ENCODE measurements around the gene EIF2S2.

The EIF2S2 gene

DNA sequence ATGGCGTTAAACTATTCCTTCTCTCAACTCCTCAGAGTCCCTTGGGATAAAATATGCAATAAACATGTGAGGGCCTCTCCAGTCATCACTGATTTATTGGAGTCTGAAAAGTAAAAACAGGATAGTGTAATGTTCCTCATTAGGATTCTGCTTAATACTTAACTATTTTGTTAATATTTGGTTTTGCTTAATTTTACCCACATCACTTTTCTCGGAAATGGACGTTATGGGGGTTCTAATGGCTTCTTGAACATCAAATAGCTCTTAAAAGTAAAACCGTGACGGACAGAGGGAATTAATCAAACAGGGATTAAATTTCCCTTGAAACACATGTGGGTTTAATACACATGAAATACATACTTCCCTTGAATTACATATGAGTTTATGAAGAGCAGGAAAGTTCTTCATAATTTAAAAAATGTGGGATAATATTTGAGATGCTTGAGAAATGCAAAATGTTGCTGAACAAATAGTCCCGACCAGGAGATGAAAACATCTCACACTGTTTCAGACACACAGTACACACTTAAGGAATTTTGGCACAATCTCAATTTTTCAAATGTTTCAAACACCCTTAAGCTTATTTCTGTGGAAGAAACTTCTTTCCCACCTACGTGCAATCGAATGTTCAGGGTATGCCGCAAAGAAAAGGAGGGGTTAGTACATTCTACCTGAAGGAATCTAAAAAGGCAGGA is 38.4 kb upstream of the EIF2S2 start:
- Histone ChIP-seq H3K27ac (replicated peaks) (no peak overlapping the region), H3K4me3 (replicated peaks; ENCODE audit: insufficient read depth, low read length) (no peak overlapping the region), H3K27me3 (ENCODE audit: insufficient read depth, poor library complexity, severe bottlenecking) (no peaks in the 10 kb centered on the region)
- TF ChIP-seq POLR2AphosphoS5 (IDR thresholded peaks at IDR 0.05; ENCODE audit: low read depth) = no peak
- DNase-seq (ENCODE audit: low read depth in 1 of 2, low spot score in 1 of 2) = no peak

DNA sequence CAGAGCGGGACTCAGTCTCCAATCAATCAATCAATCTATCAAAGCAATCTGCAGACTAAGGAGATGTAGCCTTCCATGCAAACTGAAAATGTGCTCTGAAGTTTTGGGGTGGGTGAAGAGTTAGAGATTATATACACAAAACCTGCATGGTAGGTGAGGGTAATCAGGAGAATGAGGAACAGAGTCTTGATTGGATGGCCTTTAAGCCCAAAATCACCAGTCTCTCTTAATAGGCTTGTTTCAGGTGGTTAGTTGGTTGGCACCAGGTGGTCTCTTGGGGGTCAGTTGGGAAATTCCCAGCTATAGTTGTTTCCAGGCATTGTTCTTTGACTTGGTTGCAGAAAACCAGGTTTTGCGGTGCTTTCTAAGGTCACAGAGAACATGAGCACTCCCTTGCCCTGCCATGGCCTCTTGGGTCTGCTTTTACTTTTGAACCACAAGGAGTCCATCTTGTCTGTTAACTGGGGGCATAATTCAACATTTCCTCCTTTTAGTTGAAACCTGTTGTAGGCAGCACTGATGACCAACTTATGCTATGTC is 33.3 kb upstream of the EIF2S2 start:
- TF ChIP-seq SPI1 (IDR thresholded peaks at IDR 0.05; ENCODE audit: borderline replicate concordance, low read depth) = no peak
- TF ChIP-seq, protein P1, sequence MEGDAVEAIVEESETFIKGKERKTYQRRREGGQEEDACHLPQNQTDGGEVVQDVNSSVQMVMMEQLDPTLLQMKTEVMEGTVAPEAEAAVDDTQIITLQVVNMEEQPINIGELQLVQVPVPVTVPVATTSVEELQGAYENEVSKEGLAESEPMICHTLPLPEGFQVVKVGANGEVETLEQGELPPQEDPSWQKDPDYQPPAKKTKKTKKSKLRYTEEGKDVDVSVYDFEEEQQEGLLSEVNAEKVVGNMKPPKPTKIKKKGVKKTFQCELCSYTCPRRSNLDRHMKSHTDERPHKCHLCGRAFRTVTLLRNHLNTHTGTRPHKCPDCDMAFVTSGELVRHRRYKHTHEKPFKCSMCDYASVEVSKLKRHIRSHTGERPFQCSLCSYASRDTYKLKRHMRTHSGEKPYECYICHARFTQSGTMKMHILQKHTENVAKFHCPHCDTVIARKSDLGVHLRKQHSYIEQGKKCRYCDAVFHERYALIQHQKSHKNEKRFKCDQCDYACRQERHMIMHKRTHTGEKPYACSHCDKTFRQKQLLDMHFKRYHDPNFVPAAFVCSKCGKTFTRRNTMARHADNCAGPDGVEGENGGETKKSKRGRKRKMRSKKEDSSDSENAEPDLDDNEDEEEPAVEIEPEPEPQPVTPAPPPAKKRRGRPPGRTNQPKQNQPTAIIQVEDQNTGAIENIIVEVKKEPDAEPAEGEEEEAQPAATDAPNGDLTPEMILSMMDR (IDR thresholded peaks at IDR 0.05; ENCODE audit: insufficient read depth, low read length) = no peak
- TF ChIP-seq, protein P2, sequence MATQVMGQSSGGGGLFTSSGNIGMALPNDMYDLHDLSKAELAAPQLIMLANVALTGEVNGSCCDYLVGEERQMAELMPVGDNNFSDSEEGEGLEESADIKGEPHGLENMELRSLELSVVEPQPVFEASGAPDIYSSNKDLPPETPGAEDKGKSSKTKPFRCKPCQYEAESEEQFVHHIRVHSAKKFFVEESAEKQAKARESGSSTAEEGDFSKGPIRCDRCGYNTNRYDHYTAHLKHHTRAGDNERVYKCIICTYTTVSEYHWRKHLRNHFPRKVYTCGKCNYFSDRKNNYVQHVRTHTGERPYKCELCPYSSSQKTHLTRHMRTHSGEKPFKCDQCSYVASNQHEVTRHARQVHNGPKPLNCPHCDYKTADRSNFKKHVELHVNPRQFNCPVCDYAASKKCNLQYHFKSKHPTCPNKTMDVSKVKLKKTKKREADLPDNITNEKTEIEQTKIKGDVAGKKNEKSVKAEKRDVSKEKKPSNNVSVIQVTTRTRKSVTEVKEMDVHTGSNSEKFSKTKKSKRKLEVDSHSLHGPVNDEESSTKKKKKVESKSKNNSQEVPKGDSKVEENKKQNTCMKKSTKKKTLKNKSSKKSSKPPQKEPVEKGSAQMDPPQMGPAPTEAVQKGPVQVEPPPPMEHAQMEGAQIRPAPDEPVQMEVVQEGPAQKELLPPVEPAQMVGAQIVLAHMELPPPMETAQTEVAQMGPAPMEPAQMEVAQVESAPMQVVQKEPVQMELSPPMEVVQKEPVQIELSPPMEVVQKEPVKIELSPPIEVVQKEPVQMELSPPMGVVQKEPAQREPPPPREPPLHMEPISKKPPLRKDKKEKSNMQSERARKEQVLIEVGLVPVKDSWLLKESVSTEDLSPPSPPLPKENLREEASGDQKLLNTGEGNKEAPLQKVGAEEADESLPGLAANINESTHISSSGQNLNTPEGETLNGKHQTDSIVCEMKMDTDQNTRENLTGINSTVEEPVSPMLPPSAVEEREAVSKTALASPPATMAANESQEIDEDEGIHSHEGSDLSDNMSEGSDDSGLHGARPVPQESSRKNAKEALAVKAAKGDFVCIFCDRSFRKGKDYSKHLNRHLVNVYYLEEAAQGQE (IDR thresholded peaks at IDR 0.05; ENCODE audit: insufficient replicate concordance, low read depth) = no peak
- TF ChIP-seq POLR2AphosphoS5 (IDR thresholded peaks at IDR 0.05; ENCODE audit: low read depth) = no peak
- no peak for DNase-seq (ENCODE audit: low read depth in 1 of 2, low spot score in 1 of 2)
- Histone ChIP-seq H3K4me3 (replicated peaks; ENCODE audit: insufficient read depth, low read length) (no peak overlapping the region), H3K27me3 (ENCODE audit: insufficient read depth, poor library complexity, severe bottlenecking) (no peaks in the 10 kb centered on the region), H3K27ac (replicated peaks) (no peak overlapping the region)

DNA sequence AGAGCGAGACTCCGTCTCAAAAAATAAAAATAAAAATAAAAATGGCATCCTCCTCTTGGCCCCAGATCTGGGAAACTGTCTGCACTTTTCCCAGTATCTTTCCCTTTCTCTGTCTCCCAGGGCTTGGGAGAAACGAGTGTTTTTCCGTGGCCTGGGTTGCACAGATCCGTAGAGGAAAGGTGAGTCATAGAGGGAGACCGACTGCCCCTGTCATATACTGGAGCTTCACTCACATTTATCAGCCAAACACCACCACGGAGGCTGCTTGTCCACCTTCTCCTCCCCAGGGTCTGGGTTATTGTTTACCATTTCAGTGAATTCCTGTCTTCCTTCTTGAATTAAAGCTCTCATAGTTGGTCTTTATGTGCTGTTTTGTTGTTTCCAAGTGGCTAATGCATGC is 31.9 kb upstream of the EIF2S2 start:
- no peak for DNase-seq (ENCODE audit: low read depth in 1 of 2, low spot score in 1 of 2)
- Histone ChIP-seq H3K27ac (replicated peaks) (no peak overlapping the region), H3K27me3 (ENCODE audit: insufficient read depth, poor library complexity, severe bottlenecking) (no peaks in the 10 kb centered on the region), H3K4me3 (replicated peaks; ENCODE audit: insufficient read depth, low read length) (no peak overlapping the region)
- TF ChIP-seq, protein P1 (IDR thresholded peaks at IDR 0.05; ENCODE audit: insufficient read depth, low read length) = no peak
- TF ChIP-seq SPI1 (IDR thresholded peaks at IDR 0.05; ENCODE audit: borderline replicate concordance, low read depth) (no peak), POLR2AphosphoS5 (IDR thresholded peaks at IDR 0.05; ENCODE audit: low read depth) (no peak), GABPA (IDR thresholded peaks at IDR 0.05; ENCODE audit: low read depth) (no peak)
- TF ChIP-seq, protein P2 (IDR thresholded peaks at IDR 0.05; ENCODE audit: insufficient replicate concordance, low read depth) = no peak

DNA sequence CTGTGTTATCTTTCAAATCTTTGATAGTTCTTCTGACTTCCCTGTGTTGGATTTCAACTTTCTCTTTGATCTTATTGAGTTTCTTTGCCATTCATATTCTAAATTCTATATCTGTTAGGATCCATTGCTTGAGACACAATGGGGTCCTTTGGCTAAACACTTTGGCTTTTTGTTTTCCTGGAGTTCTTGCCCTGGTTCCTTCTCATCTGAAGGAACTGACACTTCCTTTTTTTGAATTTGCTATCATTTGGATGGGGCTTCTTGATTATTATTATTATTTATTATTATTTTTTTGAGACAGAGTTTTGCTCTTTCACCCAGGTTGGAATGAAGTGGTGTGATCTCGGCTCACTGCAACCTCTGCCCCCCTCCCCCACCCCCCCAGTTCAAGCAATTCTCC is 30.1 kb upstream of the EIF2S2 start:
- TF ChIP-seq, protein P2 (IDR thresholded peaks at IDR 0.05; ENCODE audit: insufficient replicate concordance, low read depth) = no peak
- TF ChIP-seq GABPA (IDR thresholded peaks at IDR 0.05; ENCODE audit: low read depth) (no peak), SPI1 (IDR thresholded peaks at IDR 0.05; ENCODE audit: borderline replicate concordance, low read depth) (peak; percentile 69)
- Histone ChIP-seq H3K27ac (replicated peaks) (no peak overlapping the region), H3K27me3 (ENCODE audit: insufficient read depth, poor library complexity, severe bottlenecking) (no peaks in the 10 kb centered on the region), H3K4me3 (replicated peaks; ENCODE audit: insufficient read depth, low read length) (no peak overlapping the region)
- no peak for DNase-seq (ENCODE audit: low read depth in 1 of 2, low spot score in 1 of 2)
